Measurements from ENCODE around the gene LTO1. TPM values are rescaled to one million over a fixed set of nuclear protein-coding genes. Genes with fewer than 3 reads are reported as not detected.
"Not testable (repeated sequence)": the region's sequence is repeated elsewhere in the genome, so short reads cannot be mapped to it uniquely, and the experiment has no call there.

LTO1 gene
- total RNA-seq, 1 donor from 2014 or later: 52.5 TPM

- Mint-ChIP-seq H3K27me3 (peaks cover 26% of the 10 kb centered on the region), H3K4me3 (no peak overlapping the region), H3K27ac (no peak overlapping the region), H3K36me3 (ENCODE audit: low read depth) (no peaks in the 10 kb centered on the region), H3K4me1 (no peaks in the 10 kb centered on the region), H3K9me3 (peaks cover 11% of the 10 kb centered on the region)
- POLR2A ChIA-PET: no interaction called here
- ATAC-seq (ENCODE audit: low read depth) (no peak), DNase-seq (no peak)
- CTCF ChIA-PET: no interaction called here
- TF ChIP-seq CTCF (IDR thresholded peaks at IDR 0.05): no peak
- intact Hi-C loops (cut with micrococcal nuclease): no loop called here
Observed at GRCh38 chr11:69630017-69630416, 45.1 kb downstream of the LTO1 start.

GRCh38 chr11:69627551-69627950, 47.6 kb downstream of the LTO1 start:
- no peak for TF ChIP-seq CTCF (IDR thresholded peaks at IDR 0.05)
- no peaks in the 10 kb centered on the region for H3K36me3 Mint-ChIP-seq (ENCODE audit: low read depth)
- peaks cover 11% of the 10 kb centered on the region for H3K9me3 Mint-ChIP-seq
- H3K27me3 Mint-ChIP-seq: peaks cover 29% of the 10 kb centered on the region
- no peak for DNase-seq
- H3K4me3 Mint-ChIP-seq: no peak overlapping the region
- POLR2A ChIA-PET: no interaction called here
- H3K4me1 Mint-ChIP-seq: no peaks in the 10 kb centered on the region
- no peak for ATAC-seq (ENCODE audit: low read depth)
- no peak overlapping the region for H3K27ac Mint-ChIP-seq
- CTCF ChIA-PET: no interaction called here
- intact Hi-C loops (cut with micrococcal nuclease): no loop called here

- CTCF ChIA-PET: no interaction called here
- TF ChIP-seq CTCF (IDR thresholded peaks at IDR 0.05): no peak
- intact Hi-C loops (cut with micrococcal nuclease): no loop called here
- ATAC-seq (ENCODE audit: low read depth): no peak
- H3K4me3 Mint-ChIP-seq: no peak overlapping the region
- POLR2A ChIA-PET: no interaction called here
- DNase-seq: no peak
- peaks cover 26% of the 10 kb centered on the region for H3K27me3 Mint-ChIP-seq
- H3K9me3 Mint-ChIP-seq: peaks cover 8% of the 10 kb centered on the region
- no peak overlapping the region for H3K27ac Mint-ChIP-seq
- no peaks in the 10 kb centered on the region for H3K4me1 Mint-ChIP-seq
- H3K36me3 Mint-ChIP-seq (ENCODE audit: low read depth): no peaks in the 10 kb centered on the region
Observed at GRCh38 chr11:69625476-69625875, 49.7 kb downstream of the LTO1 start.

GRCh38 chr11:69624293-69624692, 50.9 kb downstream of the LTO1 start:
- POLR2A ChIA-PET: interaction anchor here (0.7 kb wide), 1 partner anchor 35 kb away, joined by 6 read pairs; no protein-coding TSS in a partner anchor
- no peaks in the 10 kb centered on the region for H3K36me3 Mint-ChIP-seq (ENCODE audit: low read depth)
- peaks cover under 1% of the 10 kb centered on the region for H3K9me3 Mint-ChIP-seq
- ATAC-seq (ENCODE audit: low read depth) (no peak), DNase-seq (no peak)
- H3K27me3 Mint-ChIP-seq: peaks cover 30% of the 10 kb centered on the region
- CTCF ChIA-PET: no interaction called here
- H3K27ac Mint-ChIP-seq: no peak overlapping the region
- H3K4me1 Mint-ChIP-seq: no peaks in the 10 kb centered on the region
- TF ChIP-seq CTCF (IDR thresholded peaks at IDR 0.05): no peak
- no peak overlapping the region for H3K4me3 Mint-ChIP-seq
- intact Hi-C loops (cut with micrococcal nuclease): no loop called here

- CTCF ChIA-PET; H3K9me3 Mint-ChIP-seq; H3K36me3 Mint-ChIP-seq (ENCODE audit: low read depth); DNase-seq; intact Hi-C loops (cut with micrococcal nuclease); ATAC-seq (ENCODE audit: low read depth); POLR2A ChIA-PET; H3K4me3 Mint-ChIP-seq; H3K4me1 Mint-ChIP-seq; H3K27ac Mint-ChIP-seq: not testable (repeated sequence)
- peaks cover 37% of the 10 kb centered on the region for H3K27me3 Mint-ChIP-seq
Observed at GRCh38 chr11:69622097-69622681, 53.0 kb downstream of the LTO1 start.
